ENCODE results near the gene CDH1.
"Not testable (repeated sequence)": the region's sequence is repeated elsewhere in the genome, so short reads cannot be mapped to it uniquely, and the experiment has no call there.

The CDH1 gene

GRCh38 chr16:68790944-68791343 is 53.9 kb downstream of the CDH1 start:
- DNase-seq (ENCODE audit: low spot score), result no peak

GRCh38 chr16:68792465-68793324 is 55.6 kb downstream of the CDH1 start:
- no peak for DNase-seq (ENCODE audit: low spot score)

GRCh38 chr16:68793401-68793857 is 56.3 kb downstream of the CDH1 start:
- DNase-seq (ENCODE audit: low spot score), result no peak

- DNase-seq (ENCODE audit: low spot score), result no peak
Measured at GRCh38 chr16:68798398-68798797, 61.3 kb downstream of the CDH1 start.

- peak; percentile 76 for DNase-seq (ENCODE audit: low spot score)
Measured at GRCh38 chr16:68800257-68800875, 63.3 kb downstream of the CDH1 start.

- DNase-seq (ENCODE audit: low spot score), result no peak
Measured at GRCh38 chr16:68802190-68802589, 65.1 kb downstream of the CDH1 start.

- DNase-seq (ENCODE audit: low spot score), result no peak
Measured at GRCh38 chr16:68806422-68806821, 69.3 kb downstream of the CDH1 start.

- DNase-seq (ENCODE audit: low spot score), result no peak
Measured at GRCh38 chr16:68806981-68807380, 69.9 kb downstream of the CDH1 start.

- DNase-seq (ENCODE audit: low spot score), result no peak
Measured at GRCh38 chr16:68814516-68814915, 77.4 kb downstream of the CDH1 start.

- DNase-seq (ENCODE audit: low spot score), result no peak
Measured at GRCh38 chr16:68823401-68824135, 86.5 kb downstream of the CDH1 start.

GRCh38 chr16:68825427-68825826 is 88.3 kb downstream of the CDH1 start:
- DNase-seq (ENCODE audit: low spot score), result no peak

GRCh38 chr16:68826652-68827051 is 89.6 kb downstream of the CDH1 start:
- DNase-seq (ENCODE audit: low spot score), result no peak

GRCh38 chr16:68833251-68833650 is 96.2 kb downstream of the CDH1 start:
- no peak for DNase-seq (ENCODE audit: low spot score)

- DNase-seq (ENCODE audit: low spot score), result no peak
Measured at GRCh38 chr16:68834550-68834949, 97.5 kb downstream of the CDH1 start.

- DNase-seq (ENCODE audit: low spot score), result no peak
Measured at GRCh38 chr16:68835970-68836369, 98.9 kb downstream of the CDH1 start.

- DNase-seq (ENCODE audit: low spot score), result no peak
Measured at GRCh38 chr16:68839831-68840230, 102.7 kb downstream of the CDH1 start.

GRCh38 chr16:68842964-68843481 is 105.9 kb downstream of the CDH1 start:
- DNase-seq (ENCODE audit: low spot score), result not testable (repeated sequence)

- peak; percentile 88 for DNase-seq (ENCODE audit: low spot score)
Measured at GRCh38 chr16:68843482-68844210, 106.6 kb downstream of the CDH1 start, which contains the start of gene TANGO6. TSS of gene TANGO6 (plus strand) at chr16:68843531. CDS start at chr16:68843618, 87 bp downstream.

GRCh38 chr16:68844211-68844564 is 107.1 kb downstream of the CDH1 start:
- DNase-seq (ENCODE audit: low spot score), result no peak

GRCh38 chr16:68848786-68849185 is 111.7 kb downstream of the CDH1 start:
- no peak for DNase-seq (ENCODE audit: low spot score)

- DNase-seq (ENCODE audit: low spot score), result no peak
Measured at GRCh38 chr16:68850481-68850880, 113.4 kb downstream of the CDH1 start.

- DNase-seq (ENCODE audit: low spot score), result no peak
Measured at GRCh38 chr16:68851601-68852000, 114.5 kb downstream of the CDH1 start.
